ENCODE measurements around the gene PLSCR3. TPM values are rescaled to one million over a fixed set of nuclear protein-coding genes. Genes with fewer than 3 reads are reported as not detected.

PLSCR3 gene
- total and polyA plus RNA-seq, 2 donors (not counting 1 experiment from before 2014, with no cell fraction given): 25.4 to 39.1 TPM

DNA sequence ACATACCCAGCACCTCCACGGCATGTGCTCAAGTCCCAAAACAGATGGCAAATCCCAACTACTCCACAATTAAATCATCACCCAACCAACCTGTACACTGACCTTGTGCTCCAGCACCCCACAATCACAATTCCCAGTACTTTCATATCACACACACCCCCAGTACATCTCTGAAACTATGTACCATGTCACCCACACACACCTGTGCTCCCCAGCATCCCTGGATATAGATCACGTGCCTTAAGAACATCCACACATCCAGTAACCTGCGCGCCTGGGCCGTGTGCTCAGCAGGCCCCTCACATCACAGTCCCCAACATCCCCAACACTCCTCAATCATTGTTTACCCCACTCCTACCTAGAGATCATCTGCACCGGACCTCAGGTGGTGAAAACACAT lies 15.4 kb upstream of the PLSCR3 start:
- Histone ChIP-seq H3K27ac (ENCODE audit: insufficient read depth, low read length) (no peak overlapping the region), H3K79me2 (ENCODE audit: control insufficient read depth, insufficient read depth, low read length) (no peaks in the 10 kb centered on the region), H3K4me2 (ENCODE audit: extremely low read depth, insufficient read depth, low read length) (no peak overlapping the region), H3K9ac (ENCODE audit: insufficient read depth, low read length) (no peak overlapping the region), H3K36me3 (ENCODE audit: control insufficient read depth, insufficient read depth, low read length) (peaks cover 11% of the 10 kb centered on the region), H3K9me3 (ENCODE audit: control insufficient read depth, insufficient read depth, low read depth, low read length) (no peaks in the 10 kb centered on the region), H4K20me1 (ENCODE audit: control insufficient read depth, extremely low read depth, insufficient read depth, low read length) (no peaks in the 10 kb centered on the region), H3K4me1 (ENCODE audit: control insufficient read depth, extremely low read depth, insufficient read depth, low read length) (peaks cover 7% of the 10 kb centered on the region), H3K27me3 (ENCODE audit: control insufficient read depth, insufficient read depth, low read length) (no peaks in the 10 kb centered on the region), H2AFZ (ENCODE audit: low read length) (no peak overlapping the region), H3K4me3 (replicated peaks in 1 of 4; ENCODE audit: control extremely low read depth in 1 of 4, insufficient read depth in 1 of 4, low read depth in 3 of 4, low read length in 4 of 4) (no peak overlapping the region)
- TF ChIP-seq, protein P1, sequence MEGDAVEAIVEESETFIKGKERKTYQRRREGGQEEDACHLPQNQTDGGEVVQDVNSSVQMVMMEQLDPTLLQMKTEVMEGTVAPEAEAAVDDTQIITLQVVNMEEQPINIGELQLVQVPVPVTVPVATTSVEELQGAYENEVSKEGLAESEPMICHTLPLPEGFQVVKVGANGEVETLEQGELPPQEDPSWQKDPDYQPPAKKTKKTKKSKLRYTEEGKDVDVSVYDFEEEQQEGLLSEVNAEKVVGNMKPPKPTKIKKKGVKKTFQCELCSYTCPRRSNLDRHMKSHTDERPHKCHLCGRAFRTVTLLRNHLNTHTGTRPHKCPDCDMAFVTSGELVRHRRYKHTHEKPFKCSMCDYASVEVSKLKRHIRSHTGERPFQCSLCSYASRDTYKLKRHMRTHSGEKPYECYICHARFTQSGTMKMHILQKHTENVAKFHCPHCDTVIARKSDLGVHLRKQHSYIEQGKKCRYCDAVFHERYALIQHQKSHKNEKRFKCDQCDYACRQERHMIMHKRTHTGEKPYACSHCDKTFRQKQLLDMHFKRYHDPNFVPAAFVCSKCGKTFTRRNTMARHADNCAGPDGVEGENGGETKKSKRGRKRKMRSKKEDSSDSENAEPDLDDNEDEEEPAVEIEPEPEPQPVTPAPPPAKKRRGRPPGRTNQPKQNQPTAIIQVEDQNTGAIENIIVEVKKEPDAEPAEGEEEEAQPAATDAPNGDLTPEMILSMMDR (conservative IDR thresholded peaks at IDR 0.05 in 1 of 2, IDR thresholded peaks at IDR 0.05 in 1 of 2; ENCODE audit: low read depth in 1 of 2, low read length in 2 of 2): no peak
- no peak for TF ChIP-seq EZH2 (IDR thresholded peaks at IDR 0.05; ENCODE audit: low read length, missing control alignments)
- no peak for DNase-seq (ENCODE audit: low read depth in 2 of 2)

DNA sequence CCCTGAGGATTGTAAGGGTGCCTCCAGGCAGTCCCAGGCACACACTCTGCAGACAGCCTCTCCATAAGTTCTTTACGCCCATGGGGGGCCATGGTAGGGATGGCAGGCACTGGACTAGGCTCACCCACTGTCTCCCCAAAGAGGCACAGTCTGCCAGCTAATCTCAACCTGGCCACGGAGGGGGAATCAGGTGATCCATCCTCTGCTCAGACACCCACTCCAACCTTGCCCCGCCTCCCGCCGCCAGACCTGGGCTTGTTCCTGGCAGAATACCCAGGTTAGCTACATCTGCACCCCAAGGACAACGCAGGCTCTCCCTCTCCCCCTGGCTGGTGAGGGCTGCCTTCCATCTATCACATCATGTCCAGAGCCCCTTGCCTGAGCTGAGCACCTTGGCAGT lies 14.5 kb upstream of the PLSCR3 start:
- Histone ChIP-seq H3K36me3 (ENCODE audit: control insufficient read depth, insufficient read depth, low read length) (peaks cover 10% of the 10 kb centered on the region), H3K4me3 (replicated peaks in 1 of 4; ENCODE audit: control extremely low read depth in 1 of 4, insufficient read depth in 1 of 4, low read depth in 3 of 4, low read length in 4 of 4) (no peak overlapping the region), H3K79me2 (ENCODE audit: control insufficient read depth, insufficient read depth, low read length) (no peaks in the 10 kb centered on the region), H3K4me1 (ENCODE audit: control insufficient read depth, extremely low read depth, insufficient read depth, low read length) (peaks cover 7% of the 10 kb centered on the region), H4K20me1 (ENCODE audit: control insufficient read depth, extremely low read depth, insufficient read depth, low read length) (no peaks in the 10 kb centered on the region), H3K27me3 (ENCODE audit: control insufficient read depth, insufficient read depth, low read length) (no peaks in the 10 kb centered on the region), H3K9ac (ENCODE audit: insufficient read depth, low read length) (no peak overlapping the region), H2AFZ (ENCODE audit: low read length) (no peak overlapping the region), H3K9me3 (ENCODE audit: control insufficient read depth, insufficient read depth, low read depth, low read length) (no peaks in the 10 kb centered on the region), H3K4me2 (ENCODE audit: extremely low read depth, insufficient read depth, low read length) (no peak overlapping the region), H3K27ac (ENCODE audit: insufficient read depth, low read length) (no peak overlapping the region)
- DNase-seq (ENCODE audit: low read depth in 2 of 2): no peak
- TF ChIP-seq, protein P1 (conservative IDR thresholded peaks at IDR 0.05 in 1 of 2, IDR thresholded peaks at IDR 0.05 in 1 of 2; ENCODE audit: low read depth in 1 of 2, low read length in 2 of 2): no peak
- no peak for TF ChIP-seq EZH2 (IDR thresholded peaks at IDR 0.05; ENCODE audit: low read length, missing control alignments)

DNA sequence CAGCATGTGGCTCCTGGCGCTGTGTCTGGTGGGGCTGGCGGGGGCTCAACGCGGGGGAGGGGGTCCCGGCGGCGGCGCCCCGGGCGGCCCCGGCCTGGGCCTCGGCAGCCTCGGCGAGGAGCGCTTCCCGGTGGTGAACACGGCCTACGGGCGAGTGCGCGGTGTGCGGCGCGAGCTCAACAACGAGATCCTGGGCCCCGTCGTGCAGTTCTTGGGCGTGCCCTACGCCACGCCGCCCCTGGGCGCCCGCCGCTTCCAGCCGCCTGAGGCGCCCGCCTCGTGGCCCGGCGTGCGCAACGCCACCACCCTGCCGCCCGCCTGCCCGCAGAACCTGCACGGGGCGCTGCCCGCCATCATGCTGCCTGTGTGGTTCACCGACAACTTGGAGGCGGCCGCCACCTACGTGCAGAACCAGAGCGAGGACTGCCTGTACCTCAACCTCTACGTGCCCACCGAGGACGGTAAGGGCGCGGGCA lies 14.0 kb upstream of the PLSCR3 start:
- Histone ChIP-seq H2AFZ (ENCODE audit: low read length) (no peak overlapping the region), H3K9ac (ENCODE audit: insufficient read depth, low read length) (no peak overlapping the region), H3K27me3 (ENCODE audit: control insufficient read depth, insufficient read depth, low read length) (no peaks in the 10 kb centered on the region), H4K20me1 (ENCODE audit: control insufficient read depth, extremely low read depth, insufficient read depth, low read length) (no peaks in the 10 kb centered on the region), H3K9me3 (ENCODE audit: control insufficient read depth, insufficient read depth, low read depth, low read length) (no peaks in the 10 kb centered on the region), H3K4me3 (replicated peaks in 1 of 4; ENCODE audit: control extremely low read depth in 1 of 4, insufficient read depth in 1 of 4, low read depth in 3 of 4, low read length in 4 of 4) (no peak overlapping the region), H3K36me3 (ENCODE audit: control insufficient read depth, insufficient read depth, low read length) (peaks cover 10% of the 10 kb centered on the region), H3K27ac (ENCODE audit: insufficient read depth, low read length) (no peak overlapping the region), H3K79me2 (ENCODE audit: control insufficient read depth, insufficient read depth, low read length) (no peaks in the 10 kb centered on the region), H3K4me2 (ENCODE audit: extremely low read depth, insufficient read depth, low read length) (no peak overlapping the region), H3K4me1 (ENCODE audit: control insufficient read depth, extremely low read depth, insufficient read depth, low read length) (peaks cover 5% of the 10 kb centered on the region)
- no peak for DNase-seq (ENCODE audit: low read depth in 2 of 2)
- TF ChIP-seq, protein P1 (conservative IDR thresholded peaks at IDR 0.05 in 1 of 2, IDR thresholded peaks at IDR 0.05 in 1 of 2; ENCODE audit: low read depth in 1 of 2, low read length in 2 of 2): no peak
- no peak for TF ChIP-seq EZH2 (IDR thresholded peaks at IDR 0.05; ENCODE audit: low read length, missing control alignments)
